ENCODE measurements around the gene MAD1L1.

Gene MAD1L1

DNA sequence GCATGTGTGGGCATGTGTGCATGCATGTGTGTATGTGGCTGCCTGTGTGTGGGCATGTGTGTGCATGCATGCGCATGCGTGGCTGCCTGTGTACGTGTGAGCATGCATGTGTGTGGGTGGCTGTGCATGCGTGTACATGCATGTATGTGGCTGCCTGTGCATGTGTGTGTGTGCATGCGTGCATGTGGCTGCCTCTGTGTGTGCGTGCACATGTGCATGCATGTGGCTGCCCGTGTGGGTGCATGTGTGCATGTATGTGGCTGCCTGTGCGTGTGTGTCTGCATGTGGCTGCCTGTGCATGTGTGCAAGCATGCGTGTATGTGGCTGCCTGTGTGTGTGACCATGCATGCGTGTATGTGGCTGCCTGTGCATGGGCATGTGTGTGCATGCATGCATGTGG is 345.5 kb downstream of the MAD1L1 start:
- no peak overlapping the region for H3K27ac Mint-ChIP-seq
- H3K4me1 Mint-ChIP-seq: peaks cover 14% of the 10 kb centered on the region
- TF ChIP-seq CTCF (IDR thresholded peaks at IDR 0.05): no peak
- H3K9me3 Mint-ChIP-seq: no peaks in the 10 kb centered on the region
- DNase-seq: no peak
- H3K4me3 Mint-ChIP-seq: no peak overlapping the region
- peaks cover 22% of the 10 kb centered on the region for H3K36me3 Mint-ChIP-seq (ENCODE audit: low read depth)
- no peaks in the 10 kb centered on the region for H3K27me3 Mint-ChIP-seq (ENCODE audit: low read depth, poor library complexity)

GRCh38 chr7:1886361-1887064 is 346.2 kb downstream of the MAD1L1 start:
- H3K27ac Mint-ChIP-seq: no peak overlapping the region
- H3K4me1 Mint-ChIP-seq: peaks cover 17% of the 10 kb centered on the region
- TF ChIP-seq CTCF (IDR thresholded peaks at IDR 0.05): no peak
- no peak overlapping the region for H3K4me3 Mint-ChIP-seq
- DNase-seq: no peak
- no peaks in the 10 kb centered on the region for H3K9me3 Mint-ChIP-seq
- H3K36me3 Mint-ChIP-seq (ENCODE audit: low read depth): peaks cover 22% of the 10 kb centered on the region
- no peaks in the 10 kb centered on the region for H3K27me3 Mint-ChIP-seq (ENCODE audit: low read depth, poor library complexity)

DNA sequence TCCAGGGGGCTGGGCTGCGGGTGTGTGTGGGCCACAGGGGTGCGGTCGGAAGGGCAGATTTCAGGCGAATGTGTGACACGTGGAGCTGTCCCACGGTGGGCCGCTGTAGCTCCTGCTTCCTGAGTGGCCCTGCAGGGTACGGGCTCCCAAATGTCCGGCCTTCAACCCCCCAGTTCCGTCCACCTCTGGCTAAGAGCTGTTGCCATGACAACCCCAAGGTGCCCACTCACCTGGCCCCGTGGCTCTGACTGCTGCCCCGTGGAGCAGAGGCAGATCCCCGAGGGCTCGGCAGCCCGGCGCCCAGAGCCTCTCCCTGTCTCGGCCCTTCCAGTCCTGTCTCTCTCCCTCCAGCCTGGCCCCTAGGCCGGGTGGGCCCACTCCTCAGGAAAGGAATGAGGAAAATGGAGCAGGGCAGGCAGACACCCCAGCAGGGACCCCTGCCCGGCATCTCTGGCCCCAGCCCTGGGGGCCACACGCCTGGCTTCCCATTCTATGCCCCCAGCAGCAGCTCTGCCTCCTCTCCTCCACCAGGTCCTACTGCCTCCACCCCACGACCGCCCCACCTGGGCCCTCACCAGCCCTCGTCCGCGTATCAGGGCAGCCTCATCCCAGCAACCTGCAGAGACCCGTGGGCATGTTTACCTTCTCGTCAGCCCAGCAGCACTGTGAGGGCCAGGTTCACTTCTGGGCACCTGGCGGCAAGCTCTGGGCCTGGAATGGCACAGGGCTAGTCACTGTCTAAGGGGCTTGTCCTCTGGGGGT is 347.1 kb downstream of the MAD1L1 start:
- Mint-ChIP-seq H3K4me3 (no peak overlapping the region), H3K27ac (no peak overlapping the region), H3K4me1 (peaks cover 20% of the 10 kb centered on the region), H3K27me3 (ENCODE audit: low read depth, poor library complexity) (peaks cover 1% of the 10 kb centered on the region), H3K36me3 (ENCODE audit: low read depth) (peaks cover 22% of the 10 kb centered on the region), H3K9me3 (no peaks in the 10 kb centered on the region)
- DNase-seq: no peak
- TF ChIP-seq CTCF (IDR thresholded peaks at IDR 0.05): no peak

DNA sequence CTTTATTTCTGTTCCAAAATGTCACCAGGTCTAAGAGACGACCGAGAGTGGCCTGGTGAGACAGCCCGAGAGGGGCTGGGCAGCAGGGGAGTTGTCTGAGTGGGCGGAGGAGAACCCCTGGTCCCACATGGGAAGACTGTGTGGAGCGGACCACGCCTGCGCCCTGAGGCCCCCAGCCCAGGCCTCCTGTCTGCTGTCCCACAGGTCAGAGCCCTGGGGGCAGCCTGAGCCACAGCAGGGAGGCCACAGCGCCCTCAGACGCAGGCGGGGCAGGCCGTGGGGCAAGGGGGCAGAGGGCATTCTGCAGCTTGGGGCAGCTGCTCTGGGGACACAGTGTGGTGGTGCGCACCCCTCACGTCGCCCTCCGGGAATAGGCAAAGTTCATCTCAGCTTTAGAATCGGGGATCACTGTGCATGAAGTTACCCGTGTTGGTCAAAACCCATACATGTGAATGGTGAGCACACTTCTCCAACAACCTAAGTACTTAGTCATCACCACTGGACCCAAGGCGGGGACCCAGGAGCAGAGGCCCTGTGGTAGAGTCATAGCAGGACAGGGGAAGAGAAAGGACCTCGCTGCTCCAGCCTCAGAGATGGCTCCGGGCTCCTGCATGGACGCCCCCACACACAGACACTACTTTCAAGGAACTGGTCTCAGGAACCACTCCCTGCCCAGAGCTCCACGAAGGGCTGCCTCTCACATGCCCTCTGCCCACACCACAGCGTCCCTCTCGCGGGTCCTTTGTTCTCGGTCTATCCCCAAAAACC is 348.0 kb downstream of the MAD1L1 start:
- Mint-ChIP-seq H3K9me3 (no peaks in the 10 kb centered on the region), H3K36me3 (ENCODE audit: low read depth) (peaks cover 22% of the 10 kb centered on the region), H3K27ac (peak overlapping the region; percentile 22), H3K4me3 (no peak overlapping the region), H3K27me3 (ENCODE audit: low read depth, poor library complexity) (peaks cover 4% of the 10 kb centered on the region), H3K4me1 (peaks cover 20% of the 10 kb centered on the region)
- DNase-seq: no peak
- TF ChIP-seq CTCF (IDR thresholded peaks at IDR 0.05): no peak

DNA sequence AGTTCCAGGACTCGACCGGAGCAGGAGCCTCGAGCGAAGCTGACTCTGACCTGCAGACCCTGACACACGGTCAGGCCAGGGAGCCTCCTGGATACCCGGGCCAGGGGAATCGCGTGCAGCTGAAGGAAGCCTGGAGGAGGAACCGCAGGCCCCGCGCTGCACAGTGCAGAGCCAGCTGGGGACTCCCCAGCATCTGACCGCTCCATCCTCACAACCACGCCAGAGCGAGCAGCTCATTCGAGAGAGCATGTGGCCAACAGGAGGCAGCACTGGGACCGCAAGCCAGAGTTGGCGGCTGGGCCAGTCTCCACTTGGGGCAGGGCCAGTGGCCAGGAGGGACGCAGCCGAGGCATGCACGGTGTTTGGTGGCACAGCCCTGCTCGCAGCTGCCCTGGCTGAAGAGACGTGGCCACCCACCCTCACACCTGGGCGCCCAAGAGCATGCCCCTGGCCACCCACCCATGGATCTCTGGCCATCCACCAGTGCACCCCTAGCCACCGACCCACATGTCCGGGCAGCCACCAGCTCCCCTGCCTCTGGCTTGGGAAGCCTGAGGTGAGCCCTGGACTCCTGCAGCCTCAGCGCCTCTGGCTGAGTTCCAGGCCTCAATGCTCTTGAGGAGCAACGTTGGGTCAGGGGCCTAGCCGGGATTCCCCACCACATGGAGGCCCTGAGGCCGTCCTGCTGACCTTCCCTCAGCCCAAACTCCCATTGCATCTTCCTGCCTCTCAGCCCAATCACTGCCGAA is 348.7 kb downstream of the MAD1L1 start:
- no peak for TF ChIP-seq CTCF (IDR thresholded peaks at IDR 0.05)
- Mint-ChIP-seq H3K36me3 (ENCODE audit: low read depth) (peaks cover 23% of the 10 kb centered on the region), H3K27me3 (ENCODE audit: low read depth, poor library complexity) (peaks cover 4% of the 10 kb centered on the region), H3K4me1 (peaks cover 20% of the 10 kb centered on the region), H3K27ac (peak overlapping the region; percentile 22), H3K9me3 (peaks cover 2% of the 10 kb centered on the region), H3K4me3 (no peak overlapping the region)
- DNase-seq: no peak

Data from nephron progenitor cell (in vitro differentiated cells).